H9 (cell line): ENCODE data around the gene JAK2. TPM values are rescaled to one million over a fixed set of nuclear protein-coding genes. Genes with fewer than 3 reads are reported as not detected.

ENCODE experiments used
- DNase-seq: peaks from one replicate; pipeline ENCODE4 v3.0.0-alpha.2; 2017
- H2AFZ ChIP-seq: one replicate; pipeline ENCODE4 v1.6.1; 2013; ENCODE audit warnings: mild to moderate bottlenecking, low read length, control low read depth, moderate library complexity
- H2AK5ac ChIP-seq: 2 replicates; pipeline ENCODE4 v1.6.1; 2013; ENCODE audit warnings: low read length, control low read depth, mixed read lengths; ENCODE audit not compliant: insufficient read length
- H2BK120ac ChIP-seq: one replicate; pipeline ENCODE4 v1.6.1; 2013; ENCODE audit warnings: low read depth, mild to moderate bottlenecking, low read length, control low read depth, inconsistent platforms; ENCODE audit not compliant: poor library complexity, severe bottlenecking
- H2BK12ac ChIP-seq: 2 replicates; pipeline ENCODE4 v1.6.1; 2013; ENCODE audit warnings: low read length, control low read depth, mixed read lengths, low read depth; ENCODE audit not compliant: insufficient read length
- H2BK15ac ChIP-seq: 2 replicates; pipeline ENCODE4 v1.6.1; 2013; ENCODE audit warnings: low read depth, low read length, control low read depth
- H2BK20ac ChIP-seq: one replicate; pipeline ENCODE4 v1.6.1; 2013; ENCODE audit warnings: low read depth, mild to moderate bottlenecking, low read length, control low read depth, inconsistent platforms; ENCODE audit not compliant: poor library complexity, severe bottlenecking
- H2BK5ac ChIP-seq: 2 replicates; pipeline ENCODE4 v1.6.1; 2013; ENCODE audit warnings: low read length, control low read depth, mixed read lengths; ENCODE audit not compliant: insufficient read length
- H3K14ac ChIP-seq: 2 replicates; pipeline ENCODE4 v1.6.1; 2013; ENCODE audit warnings: low read length, control low read depth; ENCODE audit not compliant: insufficient read depth
- H3K18ac ChIP-seq: 2 replicates; pipeline ENCODE4 v1.6.1; 2013; ENCODE audit warnings: low read depth, mild to moderate bottlenecking, mixed read lengths, low read length, control low read depth; ENCODE audit not compliant: insufficient read length
- H3K23ac ChIP-seq: 2 replicates; pipeline ENCODE4 v1.6.1; 2013; ENCODE audit warnings: low read length, control low read depth, mixed read lengths, low read depth; ENCODE audit not compliant: insufficient read length
- H3K23me2 ChIP-seq: 2 replicates; pipeline ENCODE4 v1.6.1; 2013; ENCODE audit warnings: low read depth, mild to moderate bottlenecking, mixed read lengths, low read length, control low read depth; ENCODE audit not compliant: insufficient read length, poor library complexity, severe bottlenecking
- H3K27ac ChIP-seq: 2 replicates; pipeline ENCODE4 v1.5.1; 2013; ENCODE audit warnings: low read length, control low read depth, mixed read lengths, low read depth; ENCODE audit not compliant: insufficient read length
- H3K27me3 ChIP-seq: 2 replicates; pipeline ENCODE4 v1.6.1; 2013; ENCODE audit warnings: low read length, control low read depth, inconsistent platforms; ENCODE audit not compliant: insufficient read depth
- H3K4ac ChIP-seq: 2 replicates; pipeline ENCODE4 v1.6.1; 2013; ENCODE audit warnings: low read depth, mild to moderate bottlenecking, control low read depth, inconsistent platforms, low read length, moderate library complexity
- H3K4me1 ChIP-seq: 2 replicates; pipeline ENCODE4 v1.6.1; 2013; ENCODE audit warnings: low read length, control low read depth, inconsistent platforms; ENCODE audit not compliant: insufficient read depth
- H3K4me2 ChIP-seq: 2 replicates; pipeline ENCODE4 v1.6.1; 2013; ENCODE audit warnings: low read length, control low read depth, mixed read lengths; ENCODE audit not compliant: insufficient read length, insufficient read depth
- H3K56ac ChIP-seq: 2 replicates; pipeline ENCODE4 v1.6.1; 2013; ENCODE audit warnings: low read depth, mild to moderate bottlenecking, mixed read lengths, low read length, control low read depth; ENCODE audit not compliant: insufficient read length
- H3K79me1 ChIP-seq: 2 replicates; pipeline ENCODE4 v1.6.1; 2013; ENCODE audit warnings: low read depth, mild to moderate bottlenecking, moderate library complexity, low read length, control low read depth, inconsistent platforms; ENCODE audit not compliant: insufficient read depth, poor library complexity, severe bottlenecking
- H3K79me2 ChIP-seq: 2 replicates; pipeline ENCODE4 v1.6.1; 2013; ENCODE audit warnings: low read length, control low read depth, inconsistent platforms; ENCODE audit not compliant: insufficient read depth
- H3K9ac ChIP-seq: 2 replicates; pipeline ENCODE4 v1.6.1; 2013; ENCODE audit warnings: low read length, control low read depth, mixed read lengths; ENCODE audit not compliant: insufficient read length; ENCODE audit errors: extremely low read depth
- H3K9me3 ChIP-seq: one replicate; pipeline ENCODE4 v1.6.1; 2013; ENCODE audit warnings: low read depth, low read length, inconsistent platforms; ENCODE audit not compliant: control insufficient read depth
- H3T11ph ChIP-seq: one replicate; pipeline ENCODE4 v1.6.1; 2013; ENCODE audit warnings: mild to moderate bottlenecking, low read length, control low read depth, inconsistent platforms
- H4K20me1 ChIP-seq: one replicate; pipeline ENCODE4 v1.6.1; 2013; ENCODE audit not compliant: control insufficient read depth, insufficient read length, insufficient read depth
- H4K5ac ChIP-seq: 2 replicates; pipeline ENCODE4 v1.6.1; 2013; ENCODE audit warnings: low read depth, mild to moderate bottlenecking, mixed read lengths, low read length, control low read depth; ENCODE audit not compliant: insufficient read length
- H4K8ac ChIP-seq: replicated peaks from 2 replicates; pipeline ENCODE4 v1.6.1; 2013; ENCODE audit warnings: low read length, control low read depth, mixed read lengths, low read depth; ENCODE audit not compliant: insufficient read length
- H4K91ac ChIP-seq: 2 replicates; pipeline ENCODE4 v1.6.1; 2013; ENCODE audit warnings: low read depth, mild to moderate bottlenecking, moderate library complexity, mixed read lengths, low read length, control low read depth; ENCODE audit not compliant: insufficient read length
- H3K27ac Mint-ChIP-seq, 3 experiments: 2 replicates in 2 of 3; 3 replicates in 1 of 3; pipeline ENCODE4 v1.8.0; 2020 to 2021; ENCODE audit warnings: mixed read lengths in 3 of 3, mild to moderate bottlenecking in 1 of 3, moderate library complexity in 1 of 3
- H3K27me3 Mint-ChIP-seq: 2 replicates; pipeline ENCODE4 v1.8.0; 2021; ENCODE audit warnings: low read depth, mild to moderate bottlenecking, moderate library complexity, mixed read lengths
- H3K36me3 Mint-ChIP-seq, 3 experiments: 2 replicates in 2 of 3; 3 replicates in 1 of 3; pipeline ENCODE4 v1.8.0; 2020 to 2021; ENCODE audit warnings: low read depth in 3 of 3, mixed read lengths in 3 of 3; ENCODE audit not compliant: insufficient read depth in 1 of 3
- H3K4me1 Mint-ChIP-seq, 2 experiments: 2 replicates each; pipeline ENCODE4 v1.8.0; 2020; ENCODE audit warnings: mixed read lengths in 2 of 2
- H3K4me3 Mint-ChIP-seq, 2 experiments: 2 replicates in 1 of 2; 3 replicates in 1 of 2; pipeline ENCODE4 v1.8.0; 2020 to 2021; ENCODE audit warnings: mild to moderate bottlenecking in 2 of 2, mixed read lengths in 2 of 2, moderate library complexity in 1 of 2
- H3K9me3 Mint-ChIP-seq, 2 experiments: 2 replicates in 1 of 2; 3 replicates in 1 of 2; pipeline ENCODE4 v1.8.0; 2020; ENCODE audit warnings: mild to moderate bottlenecking in 2 of 2, mixed read lengths in 2 of 2, moderate library complexity in 1 of 2
- WGBS: extraction: QIAGEN DNeasy Blood & Tissue Kit; methylation state at CpG from one replicate; pipeline ENCODE4 v1.1.7; 2013; ENCODE audit warnings: missing lambda C conversion rate, low lambda C conversion rate, mixed read lengths; ENCODE audit not compliant: insufficient read length; ENCODE audit errors: extremely low coverage; 5-methylcytosine and 5-hydroxymethylcytosine counted together
- total RNA-seq: library from RNA; stranded (reverse); gene quantifications from 2 replicates; pipeline ENCODE4 v1.2.1, GENCODE V29; 2021
- TF ChIP-seq, protein P1 (sequence below): fragments of 200-600 bp; sonication (generic); conservative IDR thresholded peaks from 3 replicates; pipeline ENCODE4 v1.8.0; 2021; ENCODE audit warnings: antibody characterized with exemption, mild to moderate bottlenecking

JAK2 gene
- total RNA-seq, 1 experiment from 2014 or later: 3.4 TPM

DNA sequence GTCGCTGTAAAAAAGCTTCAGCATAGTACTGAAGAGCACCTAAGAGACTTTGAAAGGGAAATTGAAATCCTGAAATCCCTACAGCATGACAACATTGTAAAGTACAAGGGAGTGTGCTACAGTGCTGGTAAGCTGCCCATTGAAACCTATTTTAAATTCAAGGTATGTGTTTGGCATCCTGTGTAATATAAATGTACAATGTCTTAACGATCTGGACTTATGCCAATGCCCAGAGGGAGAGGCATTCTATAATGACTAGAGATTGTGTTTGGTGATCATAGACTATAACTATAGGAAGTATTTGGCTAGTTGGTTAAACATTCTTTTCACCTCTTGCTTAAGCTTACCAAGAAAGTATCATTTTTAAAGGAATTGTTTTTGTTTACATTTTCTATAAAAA lies 104.7 kb downstream of the JAK2 start:
- Histone ChIP-seq H2BK120ac (no peak overlapping the region), H3K4me1 (no peaks in the 10 kb centered on the region), H3K14ac (no peak overlapping the region), H3K18ac (no peak overlapping the region), H3K23me2 (no peaks in the 10 kb centered on the region), H3K4ac (no peak overlapping the region), H3K23ac (no peak overlapping the region), H2AFZ (no peak overlapping the region), H3K27me3 (no peaks in the 10 kb centered on the region), H2BK12ac (no peak overlapping the region), H2BK5ac (no peak overlapping the region), H3K9me3 (no peaks in the 10 kb centered on the region), H4K20me1 (no peaks in the 10 kb centered on the region), H2BK15ac (no peak overlapping the region), H3K9ac (no peak overlapping the region), H2AK5ac (no peak overlapping the region), H3K56ac (no peak overlapping the region), H3K79me1 (no peaks in the 10 kb centered on the region), H3K4me2 (no peak overlapping the region), H2BK20ac (no peak overlapping the region), H3T11ph (no peak overlapping the region), H3K79me2 (no peaks in the 10 kb centered on the region), H4K91ac (no peak overlapping the region), H4K8ac (no peak overlapping the region), H3K27ac (no peak overlapping the region), H4K5ac (no peak overlapping the region)
- Mint-ChIP-seq H3K9me3 (no peaks in the 10 kb centered on the region), H3K27me3 (no peaks in the 10 kb centered on the region), H3K4me3 (no peak overlapping the region), H3K4me1 (no peaks in the 10 kb centered on the region), H3K27ac (no peak overlapping the region), H3K36me3 (0 out of 7 replicates have a peak, but pooled peaks cover 0 to 2% (median 0%) of the 10 kb centered on the region in 3 experiments)
- no CpG with 5 or more reads among the region's 2 CpGs for WGBS
- TF ChIP-seq, protein P1, sequence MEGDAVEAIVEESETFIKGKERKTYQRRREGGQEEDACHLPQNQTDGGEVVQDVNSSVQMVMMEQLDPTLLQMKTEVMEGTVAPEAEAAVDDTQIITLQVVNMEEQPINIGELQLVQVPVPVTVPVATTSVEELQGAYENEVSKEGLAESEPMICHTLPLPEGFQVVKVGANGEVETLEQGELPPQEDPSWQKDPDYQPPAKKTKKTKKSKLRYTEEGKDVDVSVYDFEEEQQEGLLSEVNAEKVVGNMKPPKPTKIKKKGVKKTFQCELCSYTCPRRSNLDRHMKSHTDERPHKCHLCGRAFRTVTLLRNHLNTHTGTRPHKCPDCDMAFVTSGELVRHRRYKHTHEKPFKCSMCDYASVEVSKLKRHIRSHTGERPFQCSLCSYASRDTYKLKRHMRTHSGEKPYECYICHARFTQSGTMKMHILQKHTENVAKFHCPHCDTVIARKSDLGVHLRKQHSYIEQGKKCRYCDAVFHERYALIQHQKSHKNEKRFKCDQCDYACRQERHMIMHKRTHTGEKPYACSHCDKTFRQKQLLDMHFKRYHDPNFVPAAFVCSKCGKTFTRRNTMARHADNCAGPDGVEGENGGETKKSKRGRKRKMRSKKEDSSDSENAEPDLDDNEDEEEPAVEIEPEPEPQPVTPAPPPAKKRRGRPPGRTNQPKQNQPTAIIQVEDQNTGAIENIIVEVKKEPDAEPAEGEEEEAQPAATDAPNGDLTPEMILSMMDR: no peak
- no peak for DNase-seq
